ENCODE data around the gene TCF20. TPM values are rescaled to one million over a fixed set of nuclear protein-coding genes. Genes with fewer than 3 reads are reported as not detected.

TCF20 gene
- polyA plus RNA-seq, 3 donors: 0.67 to 11.1 (median 0.99) TPM

GRCh38 chr22:42243802-42244060 lies 26.7 kb downstream of the TCF20 start:
- intact Hi-C loops (cut with micrococcal nuclease): no loop called here

GRCh38 chr22:42236848-42237247 lies 33.6 kb downstream of the TCF20 start:
- no peak overlapping the region for H3K4me2 ChIP-seq (replicated peaks; ENCODE audit: extremely low read depth, low read length, poor library complexity, severe bottlenecking)
- peaks cover 91% of the 10 kb centered on the region for H4K20me1 ChIP-seq (ENCODE audit: insufficient read depth, low read length)
- H3K27ac Mint-ChIP-seq: no peak overlapping the region
- TF ChIP-seq CTCF (IDR thresholded peaks at IDR 0.05): no peak
- no peak overlapping the region for H3K4me3 ChIP-seq (replicated peaks in 1 of 3; ENCODE audit: low read depth in 2 of 3, low read length in 3 of 3)
- H3K9me3 ChIP-seq (replicated peaks in 1 of 2; ENCODE audit: control insufficient read depth in 1 of 2, insufficient read depth in 1 of 2, low read length in 2 of 2): peaks cover 3 to 12% of the 10 kb centered on the region in 2 donors
- H3K9ac ChIP-seq (ENCODE audit: insufficient read depth, low read length, poor library complexity, severe bottlenecking): no peak overlapping the region
- H3K36me3 Mint-ChIP-seq: peaks cover 0 to 14% of the 10 kb centered on the region in 2 donors
- WGBS (ENCODE audit: insufficient coverage): 95% methylated on average over 4 of the region's 6 CpGs
- H2AFZ ChIP-seq (ENCODE audit: insufficient read depth, low read depth, low read length, poor library complexity, severe bottlenecking): no peak overlapping the region
- DNase-seq: no peak
- H3K79me2 ChIP-seq (ENCODE audit: insufficient read depth, low read length): peaks cover 93% of the 10 kb centered on the region
- H3K27me3 ChIP-seq (ENCODE audit: control insufficient read depth in 2 of 2, insufficient read depth in 2 of 2, low read length in 2 of 2): no peaks in the 10 kb centered on the region
- no peaks in the 10 kb centered on the region for H3K4me1 ChIP-seq (ENCODE audit: control insufficient read depth in 1 of 2, insufficient read depth in 2 of 2, low read length in 2 of 2)
- intact Hi-C loops (cut with micrococcal nuclease): no loop called here
- H3K4me1 Mint-ChIP-seq: peaks cover 8% of the 10 kb centered on the region
- H3K27ac ChIP-seq (ENCODE audit: low read depth in 1 of 2, low read length in 2 of 2): no peak overlapping the region
- peaks cover 4 to 14% (median 11%) of the 10 kb centered on the region in 7 donors for H3K9me3 Mint-ChIP-seq
- H3K27me3 Mint-ChIP-seq (ENCODE audit: low read depth in 3 of 3): no peaks in the 10 kb centered on the region
- no peaks in the 10 kb centered on the region for H3K36me3 ChIP-seq (replicated peaks in 1 of 2; ENCODE audit: control insufficient read depth in 1 of 2, insufficient read depth in 2 of 2, low read length in 2 of 2)
- no peak overlapping the region for H3K4me3 Mint-ChIP-seq

More at GRCh38 chr22:42243802-42244060, 26.7 kb downstream of the TCF20 start:
- no peak overlapping the region for H3K27ac Mint-ChIP-seq
- Histone ChIP-seq H3K9me3 (replicated peaks in 1 of 2; ENCODE audit: control insufficient read depth in 1 of 2, insufficient read depth in 1 of 2, low read length in 2 of 2) (peaks cover 0 to 9% of the 10 kb centered on the region in 2 donors), H3K4me1 (ENCODE audit: control insufficient read depth in 1 of 2, insufficient read depth in 2 of 2, low read length in 2 of 2) (no peaks in the 10 kb centered on the region), H3K27me3 (ENCODE audit: control insufficient read depth in 2 of 2, insufficient read depth in 2 of 2, low read length in 2 of 2) (no peaks in the 10 kb centered on the region), H3K9ac (ENCODE audit: insufficient read depth, low read length, poor library complexity, severe bottlenecking) (no peak overlapping the region), H3K4me3 (replicated peaks in 1 of 3; ENCODE audit: low read depth in 2 of 3, low read length in 3 of 3) (no peak overlapping the region), H2AFZ (ENCODE audit: insufficient read depth, low read depth, low read length, poor library complexity, severe bottlenecking) (no peak overlapping the region), H3K79me2 (ENCODE audit: insufficient read depth, low read length) (peaks cover 87% of the 10 kb centered on the region), H3K27ac (ENCODE audit: low read depth in 1 of 2, low read length in 2 of 2) (no peak overlapping the region), H3K4me2 (replicated peaks; ENCODE audit: extremely low read depth, low read length, poor library complexity, severe bottlenecking) (no peak overlapping the region), H3K36me3 (replicated peaks in 1 of 2; ENCODE audit: control insufficient read depth in 1 of 2, insufficient read depth in 2 of 2, low read length in 2 of 2) (no peaks in the 10 kb centered on the region), H4K20me1 (ENCODE audit: insufficient read depth, low read length) (peaks cover 91% of the 10 kb centered on the region)
- no peak overlapping the region for H3K4me3 Mint-ChIP-seq
- TF ChIP-seq CTCF (IDR thresholded peaks at IDR 0.05): no peak
- peaks cover 7% of the 10 kb centered on the region for H3K4me1 Mint-ChIP-seq
- no peaks in the 10 kb centered on the region for H3K27me3 Mint-ChIP-seq (ENCODE audit: low read depth in 3 of 3)
- DNase-seq: no peak
- H3K9me3 Mint-ChIP-seq: peaks cover under 1 to 7% (median 4%) of the 10 kb centered on the region in 7 donors
- H3K36me3 Mint-ChIP-seq: peaks cover 7 to 12% of the 10 kb centered on the region in 2 donors
